GM19328 (cell line): ENCODE results near the gene ASTN2.
A peak's percentile ranks its signal among the peaks of the same experiment; 100 is the strongest.
"Not testable (repeated sequence)": the region's sequence is repeated elsewhere in the genome, so short reads cannot be mapped to it uniquely, and the experiment has no call there.

Source experiments
- ATAC-seq: cut with Tn5 transposase; IDR thresholded peaks from one replicate; pipeline ENCODE4 v1.9.1; 2021; ENCODE audit warnings: mild to moderate bottlenecking, moderate library complexity; ENCODE audit not compliant: unreplicated experiment

The ASTN2 gene

DNA sequence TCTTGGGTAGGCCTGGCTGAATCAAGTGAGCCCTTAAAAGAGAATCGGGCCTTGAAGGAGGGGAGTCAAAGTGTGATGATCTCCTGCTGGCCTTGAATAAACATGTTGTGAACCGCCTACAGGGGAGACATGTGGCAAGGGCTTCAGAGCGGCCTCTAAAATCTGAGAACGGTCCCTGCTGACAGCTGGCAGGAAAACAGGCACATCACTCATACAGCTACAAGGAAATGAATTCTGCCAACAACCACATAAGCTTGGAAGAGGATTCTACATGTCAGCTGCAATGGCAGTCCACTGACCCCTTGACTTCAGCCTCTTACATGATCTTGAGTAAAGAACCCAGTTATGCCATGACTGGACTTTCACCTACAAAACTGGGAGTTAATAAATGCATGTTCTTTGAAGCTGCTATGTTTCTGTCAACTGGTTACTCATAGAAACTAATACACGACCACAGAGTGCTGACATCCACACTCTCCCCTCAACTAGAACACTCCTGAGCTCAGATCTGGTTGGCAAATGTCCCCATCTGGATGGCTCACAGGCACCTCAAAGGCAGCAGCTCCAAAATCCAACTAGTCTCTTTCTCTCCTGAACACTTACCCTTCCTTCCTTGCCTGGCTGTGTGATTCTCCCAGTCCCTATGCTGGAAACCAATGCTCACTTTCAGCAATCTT lies 333.1 kb downstream of the ASTN2 start:
- ATAC-seq: no peak

GRCh38 chr9:117080765-117081390 lies 334.0 kb downstream of the ASTN2 start:
- no peak for ATAC-seq

DNA sequence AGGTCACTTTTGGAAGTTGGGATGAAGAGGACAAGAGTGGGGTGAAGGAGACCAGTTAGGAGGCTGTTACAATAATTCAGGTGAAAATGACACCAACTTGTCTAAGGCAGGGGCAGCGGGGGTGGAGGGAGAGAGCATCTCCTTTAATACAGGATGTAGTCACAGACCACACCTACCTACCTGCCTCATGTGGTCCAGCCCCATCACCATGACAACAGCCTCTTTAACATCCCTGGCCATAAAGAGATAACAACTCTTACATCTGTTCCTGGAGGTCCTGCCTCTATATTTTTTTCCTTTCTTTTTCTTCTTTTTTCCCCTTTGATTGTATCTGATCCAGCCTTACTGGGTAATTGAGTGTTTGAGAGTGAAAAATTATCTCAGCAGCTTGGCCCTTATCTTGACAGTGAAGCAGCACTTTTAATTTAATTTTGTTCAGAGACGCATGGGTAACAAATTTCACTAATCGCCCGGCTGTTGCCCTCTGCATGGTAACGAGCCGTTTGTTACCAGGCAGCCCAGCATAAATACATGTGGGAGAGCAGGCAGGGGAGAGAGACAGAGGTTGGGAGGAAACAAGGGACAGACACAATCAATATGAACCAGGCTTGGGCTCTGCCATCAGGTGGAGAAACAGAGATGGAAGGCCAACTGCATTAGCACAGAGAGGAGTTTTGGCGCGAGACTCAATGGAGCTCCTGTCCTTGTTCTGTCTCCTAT lies 338.1 kb downstream of the ASTN2 start:
- no peak for ATAC-seq

DNA sequence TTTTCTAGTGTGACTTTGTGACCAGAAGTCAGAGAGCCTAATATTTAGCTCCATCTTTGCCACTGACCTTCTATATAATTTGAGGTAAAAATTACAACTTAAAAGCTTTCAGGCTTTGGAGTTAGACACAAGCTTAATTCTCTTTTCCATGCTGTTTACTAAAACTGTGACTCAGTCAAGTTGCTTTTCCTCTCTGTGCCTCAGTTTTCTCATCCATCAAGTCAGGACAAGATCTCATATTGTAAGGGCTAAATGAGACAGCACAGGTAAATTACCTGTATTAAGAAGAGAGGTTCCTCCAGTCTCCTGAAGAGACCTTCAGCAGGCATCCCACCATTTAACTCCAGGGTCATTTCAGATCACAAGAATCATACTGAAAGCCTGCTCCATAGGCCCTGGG lies 339.2 kb downstream of the ASTN2 start:
- no peak for ATAC-seq

DNA sequence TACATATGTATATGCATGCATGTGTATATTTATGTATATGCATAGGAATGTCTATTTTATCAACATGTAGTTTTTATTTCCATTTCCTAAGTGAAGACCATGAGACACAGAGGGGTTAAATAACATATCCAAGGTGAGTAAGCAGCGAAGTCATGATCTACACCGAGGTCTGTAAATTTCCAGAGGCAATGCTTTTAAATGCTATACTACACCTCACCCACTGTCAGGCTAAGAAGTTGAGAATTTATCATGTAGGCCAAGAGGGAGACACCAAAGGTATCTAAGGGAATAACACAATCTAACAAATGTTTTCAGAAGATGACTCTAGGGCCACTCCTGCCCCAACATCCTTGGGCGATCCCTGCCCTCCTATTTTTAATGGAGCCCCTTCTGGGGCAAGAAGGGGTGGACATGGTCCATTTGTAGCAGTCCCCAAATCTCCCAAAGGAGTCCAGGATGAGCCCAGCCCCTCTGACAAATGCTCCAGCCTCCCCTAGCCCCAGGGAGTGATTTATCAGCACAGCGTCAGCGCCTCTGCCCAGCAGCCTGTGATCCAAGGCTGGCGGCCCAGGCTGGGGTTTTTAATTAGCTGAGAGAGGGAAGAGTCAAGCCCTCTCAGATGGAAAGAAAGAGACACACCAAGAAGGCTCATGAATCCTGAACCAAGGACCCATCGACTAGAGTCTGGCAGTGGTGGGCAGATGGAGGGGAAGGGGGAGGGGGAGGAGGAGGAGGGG lies 339.9 kb downstream of the ASTN2 start:
- ATAC-seq: no peak

GRCh38 chr9:117074342-117074662 lies 340.6 kb downstream of the ASTN2 start:
- no peak for ATAC-seq

GRCh38 chr9:117073539-117074341 lies 341.1 kb downstream of the ASTN2 start:
- ATAC-seq: no peak

- no peak for ATAC-seq
Measured at GRCh38 chr9:117073071-117073470, 341.8 kb downstream of the ASTN2 start.

DNA sequence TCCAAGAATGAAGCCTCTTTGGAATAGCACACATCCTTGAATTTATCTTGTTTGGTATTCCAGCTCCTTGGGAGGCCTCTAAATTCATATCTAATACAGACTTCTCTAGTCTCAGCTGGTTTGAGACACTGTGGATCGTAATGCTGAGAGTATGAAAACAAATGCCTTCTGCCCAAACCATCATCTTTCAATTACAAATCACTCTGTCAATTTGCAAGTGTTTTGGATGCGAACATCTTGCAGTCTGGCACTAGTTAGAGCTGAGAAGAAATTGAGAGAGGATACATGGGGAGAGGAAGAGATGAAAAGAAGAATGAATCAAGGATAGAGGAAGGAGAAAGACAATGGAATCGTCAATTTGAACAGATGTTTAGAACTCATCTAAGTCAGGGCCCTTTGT lies 342.6 kb downstream of the ASTN2 start:
- no peak for ATAC-seq

DNA sequence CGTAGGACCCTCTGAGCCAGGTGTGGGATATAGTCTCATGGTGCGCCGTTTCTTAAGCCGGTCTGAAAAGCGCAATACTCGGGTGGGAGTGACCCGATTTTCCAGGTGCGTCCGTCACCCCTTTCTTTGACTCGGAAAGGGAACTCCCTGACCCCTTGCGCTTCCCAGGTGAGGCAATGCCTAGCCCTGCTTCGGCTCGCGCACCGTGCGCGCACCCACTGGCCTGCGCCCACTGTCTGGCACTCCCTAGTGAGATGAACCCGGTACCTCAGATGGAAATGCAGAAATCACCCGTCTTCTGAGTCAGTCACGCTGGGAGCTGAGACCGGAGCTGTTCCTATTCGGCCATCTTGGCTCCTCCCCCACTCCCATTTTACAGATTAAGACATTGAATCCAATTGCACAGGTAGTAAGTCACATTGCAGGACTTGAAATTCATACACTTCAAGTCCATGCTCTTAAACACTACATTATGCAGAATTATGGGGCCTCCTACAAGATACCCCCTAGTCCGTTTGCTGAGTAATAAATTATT lies 343.1 kb downstream of the ASTN2 start:
- not testable (repeated sequence) for ATAC-seq

GRCh38 chr9:117063721-117064471 lies 351.0 kb downstream of the ASTN2 start:
- ATAC-seq: no peak

DNA sequence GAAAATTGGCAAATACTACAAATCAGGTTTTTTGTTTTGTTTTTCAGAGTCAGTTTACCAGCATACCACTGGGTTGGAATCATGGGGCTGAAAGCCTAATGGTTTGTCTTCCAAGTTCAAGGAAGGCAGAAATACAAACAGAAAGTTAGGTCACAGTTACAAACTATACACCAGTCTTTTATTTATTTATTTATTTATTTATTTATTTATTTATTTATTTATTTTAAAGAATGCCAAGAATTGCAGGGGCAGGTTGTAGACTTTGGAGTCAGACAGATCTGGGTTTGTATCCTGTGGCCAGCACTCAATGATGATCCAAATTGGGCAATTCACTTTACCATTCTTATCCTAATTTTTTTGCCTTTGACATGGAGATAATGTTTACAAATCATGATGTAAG lies 353.9 kb downstream of the ASTN2 start:
- ATAC-seq: no peak

- ATAC-seq: no peak
Measured at GRCh38 chr9:117050007-117050406, 364.9 kb downstream of the ASTN2 start.

DNA sequence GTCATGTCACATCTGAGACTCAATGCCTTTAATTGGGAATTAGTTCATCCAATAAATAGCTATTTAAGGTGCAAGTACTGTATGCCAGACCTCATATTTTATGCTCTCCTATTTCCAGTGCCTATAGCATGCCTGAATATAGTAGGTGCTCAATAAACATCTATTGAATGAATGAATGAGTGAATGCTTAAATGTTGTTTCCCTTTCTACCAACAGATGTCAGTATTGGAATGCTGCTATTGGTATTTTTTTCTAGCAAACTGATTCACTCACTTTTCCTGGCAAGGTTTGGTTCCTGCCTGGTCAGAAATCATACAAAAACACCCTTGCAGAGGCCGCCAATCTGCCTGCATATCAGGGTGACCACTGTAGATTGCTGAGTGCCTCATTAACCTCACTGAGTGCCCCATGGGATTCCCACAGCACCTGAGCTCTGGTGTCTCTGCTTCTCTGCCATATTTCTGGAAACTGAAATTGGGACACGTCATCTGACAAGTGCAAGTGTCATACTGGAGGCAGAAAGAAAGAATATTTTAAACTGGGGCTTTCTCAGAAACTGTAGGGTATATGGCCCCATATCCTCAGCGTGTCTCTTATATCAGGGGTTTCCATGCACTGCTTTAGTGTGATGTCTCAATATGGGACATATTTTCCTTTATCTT lies 368.1 kb downstream of the ASTN2 start:
- peak; percentile 58 for ATAC-seq

DNA sequence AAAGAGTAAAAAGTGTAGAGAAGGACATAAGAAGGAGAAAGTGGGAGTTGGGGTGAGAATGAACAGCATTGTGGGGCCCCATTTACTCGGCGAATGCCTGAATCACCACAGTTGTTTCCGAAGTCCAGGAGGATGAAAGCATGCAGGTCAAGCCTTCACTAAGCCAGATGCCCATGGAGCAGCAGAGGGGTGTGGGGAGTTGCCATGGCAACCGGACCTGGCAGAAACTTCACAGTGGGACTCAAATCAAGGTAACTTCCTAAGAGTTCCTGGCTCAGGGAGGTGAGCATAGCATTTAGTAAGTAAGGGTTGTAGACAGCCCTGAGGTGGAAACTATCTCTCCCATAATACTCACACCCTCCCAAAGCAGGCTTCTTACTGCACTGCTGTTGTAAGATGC lies 370.6 kb downstream of the ASTN2 start:
- no peak for ATAC-seq

GRCh38 chr9:117043159-117043558 lies 371.7 kb downstream of the ASTN2 start:
- no peak for ATAC-seq

- no peak for ATAC-seq
Measured at GRCh38 chr9:117035546-117035945, 379.3 kb downstream of the ASTN2 start.

- ATAC-seq: no peak
Measured at GRCh38 chr9:117034866-117035265, 380.0 kb downstream of the ASTN2 start.

GRCh38 chr9:117030254-117030768 lies 384.5 kb downstream of the ASTN2 start:
- no peak for ATAC-seq
